GM18526 (cell line): Measurements from ENCODE around the gene CIB1.

Experiments used
- POLR2A ChIP-seq: IDR thresholded peaks from 3 replicates; pipeline ENCODE4 v1.6.1; 2011; ENCODE audit not compliant: insufficient read length; ENCODE audit errors: extremely low read depth

The CIB1 gene

DNA sequence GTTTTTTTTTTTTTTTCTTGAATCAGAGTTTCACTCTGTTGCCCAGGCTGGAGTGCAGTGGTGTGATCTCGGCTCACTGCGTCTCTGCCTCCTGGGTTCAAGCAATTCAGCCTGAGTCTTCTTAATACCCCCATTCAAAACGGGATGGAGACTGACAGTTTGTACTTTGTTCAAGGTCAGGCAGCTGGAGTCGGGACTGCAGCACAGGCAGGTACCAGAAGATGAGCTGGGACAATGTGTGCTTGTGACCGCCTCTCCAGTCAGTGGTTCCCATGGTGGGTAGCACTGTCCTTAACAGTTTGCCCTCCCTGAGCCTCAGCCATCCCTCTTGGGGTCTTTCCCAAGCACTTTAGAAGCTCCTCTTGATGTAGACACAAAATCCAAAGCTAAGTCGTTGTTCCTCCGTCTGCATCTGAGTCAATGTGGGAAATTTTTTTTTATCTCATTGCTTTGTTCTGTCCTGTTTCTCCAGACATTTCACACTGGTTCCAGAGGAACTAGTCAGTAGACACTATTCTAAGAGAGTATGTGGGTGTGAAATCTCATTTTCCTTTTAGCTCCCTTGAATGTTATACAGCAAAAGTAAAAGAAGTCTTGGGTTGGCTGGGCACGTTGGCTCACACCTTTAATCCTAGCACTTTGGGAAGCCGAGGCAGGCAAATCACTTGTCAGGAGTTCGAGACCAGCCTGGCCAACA is 10.3 kb upstream of the CIB1 start:
- TF ChIP-seq POLR2A = no peak

- no peak for TF ChIP-seq POLR2A
Measured at GRCh38 chr15:90241343-90242192, 7.8 kb upstream of the CIB1 start.

DNA sequence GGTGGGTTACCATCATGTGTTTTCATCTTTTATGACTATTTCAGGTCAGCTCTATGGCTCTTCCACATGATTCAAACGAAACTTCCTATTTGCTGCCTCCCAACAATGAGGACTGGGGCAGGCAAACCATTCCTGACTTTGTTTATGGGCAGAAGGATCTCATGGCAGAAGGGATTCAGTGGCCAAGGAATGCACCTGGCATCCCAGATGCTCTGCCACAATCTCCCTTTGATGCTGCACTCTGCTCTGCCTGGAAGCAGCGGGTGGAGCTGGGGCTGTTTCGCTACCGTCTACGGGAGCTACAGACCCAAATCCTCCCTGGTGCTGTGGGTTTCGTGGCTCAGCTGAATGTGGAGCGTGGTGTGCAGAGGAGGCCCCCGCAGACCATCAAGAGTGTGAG is 7.1 kb upstream of the CIB1 start:
- TF ChIP-seq POLR2A = no peak

DNA sequence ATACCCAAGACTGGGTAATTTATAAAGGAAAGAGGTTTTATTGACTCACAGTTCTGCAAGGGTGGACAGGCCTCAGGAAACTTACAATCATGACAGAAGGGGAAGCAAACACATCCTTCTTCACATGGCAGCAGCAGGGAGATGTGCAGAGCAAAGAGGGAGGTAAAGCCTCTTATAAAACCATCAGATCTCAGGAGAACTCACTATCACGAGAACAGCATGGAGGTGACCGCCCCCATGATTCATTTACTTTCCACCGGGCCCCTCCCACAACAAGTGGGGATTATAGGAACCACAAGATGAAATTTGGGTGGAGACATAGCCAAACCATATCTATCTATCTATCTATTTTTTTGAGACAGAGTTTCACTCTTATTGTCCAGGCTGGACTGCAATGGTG is 5.6 kb upstream of the CIB1 start:
- no peak for TF ChIP-seq POLR2A

DNA sequence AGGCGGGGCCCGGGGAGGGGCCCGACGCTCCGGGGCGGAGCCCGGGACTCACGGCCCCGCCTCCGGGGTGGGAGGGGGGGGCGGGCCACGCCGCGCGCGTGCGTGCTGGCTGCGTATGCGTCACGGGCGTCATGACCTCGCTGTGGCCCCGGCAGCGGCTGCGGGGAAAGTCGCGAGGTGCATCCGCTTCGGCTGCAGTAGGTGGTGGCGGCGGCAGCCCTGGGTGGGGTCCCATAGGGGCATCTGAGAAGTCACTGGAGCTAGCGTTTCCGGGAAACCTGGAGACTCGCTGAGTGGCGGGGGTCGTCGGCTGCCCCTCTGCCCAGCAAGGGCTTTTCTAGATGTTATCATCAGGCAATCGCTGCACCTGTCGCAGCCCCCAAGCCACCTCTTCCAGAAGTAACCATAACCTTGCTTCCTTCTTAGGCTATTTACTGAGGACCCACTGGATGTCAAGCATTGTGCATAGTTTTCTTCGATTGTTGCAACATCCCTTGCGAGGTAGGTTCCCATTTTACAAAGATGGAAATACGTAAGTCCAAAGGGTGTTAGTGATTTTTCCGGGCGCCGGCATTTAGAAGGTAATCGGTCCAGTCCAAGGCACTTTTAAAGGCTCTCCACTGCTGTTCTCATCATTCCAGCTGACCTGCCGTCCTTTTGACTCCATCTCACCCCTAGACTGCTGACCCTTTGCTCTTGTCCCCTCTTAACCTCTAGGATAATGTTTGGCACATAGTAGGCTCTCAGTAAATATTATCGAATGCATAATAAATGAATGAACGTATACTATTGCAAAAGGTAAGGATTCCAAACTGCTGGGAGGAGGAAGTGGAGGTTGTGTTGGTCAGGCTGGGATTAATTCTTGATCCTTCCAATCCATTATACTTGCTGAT is 601 bp upstream of the CIB1 start, which contains the start of gene GDPGP1:
Gene GDPGP1, plus strand, starts transcription at position 114 of the 893 bp plus-strand sequence. CDS start 6,700 bp downstream, outside the sequence.
- peak; percentile 89 for TF ChIP-seq POLR2A

GRCh38 chr15:90232941-90233386 is 777 bp downstream of the CIB1 start:
- TF ChIP-seq POLR2A = no peak

- no peak for TF ChIP-seq POLR2A
Measured at GRCh38 chr15:90232196-90232595, 1.5 kb downstream of the CIB1 start.

DNA sequence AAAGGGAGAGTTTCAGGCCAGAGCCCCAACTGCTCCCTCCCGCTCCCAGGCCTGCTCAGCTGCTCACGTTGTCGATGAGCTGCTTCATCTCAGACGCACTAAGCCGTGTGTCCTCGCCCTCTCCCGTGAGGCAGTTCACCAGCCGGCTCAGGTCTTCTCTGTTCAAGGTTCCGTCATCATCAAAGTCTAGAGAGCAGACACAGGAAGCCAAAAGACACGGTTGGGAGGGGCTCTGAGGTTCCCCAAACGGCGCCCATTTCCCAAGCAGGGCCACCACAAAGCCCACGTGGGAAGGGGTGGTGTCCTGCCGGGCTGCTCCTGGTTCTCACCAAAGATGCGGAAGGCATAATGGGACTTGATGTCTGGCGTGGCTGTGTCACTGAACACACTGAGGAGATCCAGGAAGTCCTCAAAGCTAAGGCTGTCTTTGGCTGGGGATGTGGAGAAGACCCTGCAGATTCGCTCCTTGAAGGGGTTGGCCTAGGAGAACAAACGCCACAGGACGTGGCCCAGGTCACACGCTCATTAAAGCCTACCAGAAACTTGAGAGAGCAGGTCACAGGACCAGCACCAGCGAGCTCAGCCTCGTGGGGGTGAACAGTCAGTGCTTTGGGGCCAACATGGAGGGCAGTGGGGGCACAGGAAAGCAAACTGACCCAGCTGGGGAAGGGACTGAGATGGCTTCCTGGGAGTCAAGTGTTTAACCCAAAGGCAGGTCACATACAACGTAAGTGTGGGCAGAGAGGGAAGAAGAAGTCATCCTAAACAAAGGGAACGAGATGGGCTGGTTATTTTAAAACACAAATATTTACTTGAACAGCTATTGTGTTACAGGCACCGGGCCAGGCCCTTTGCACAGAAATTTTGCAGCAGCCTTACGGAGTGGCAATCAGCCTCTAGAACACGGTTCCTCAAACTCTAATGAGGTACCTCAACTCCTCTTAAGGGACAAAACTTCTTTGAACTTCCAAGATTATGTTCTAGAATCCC is 2.4 kb downstream of the CIB1 start:
- no peak for TF ChIP-seq POLR2A

- TF ChIP-seq POLR2A = no peak
Measured at GRCh38 chr15:90230610-90231009, 3.1 kb downstream of the CIB1 start.

DNA sequence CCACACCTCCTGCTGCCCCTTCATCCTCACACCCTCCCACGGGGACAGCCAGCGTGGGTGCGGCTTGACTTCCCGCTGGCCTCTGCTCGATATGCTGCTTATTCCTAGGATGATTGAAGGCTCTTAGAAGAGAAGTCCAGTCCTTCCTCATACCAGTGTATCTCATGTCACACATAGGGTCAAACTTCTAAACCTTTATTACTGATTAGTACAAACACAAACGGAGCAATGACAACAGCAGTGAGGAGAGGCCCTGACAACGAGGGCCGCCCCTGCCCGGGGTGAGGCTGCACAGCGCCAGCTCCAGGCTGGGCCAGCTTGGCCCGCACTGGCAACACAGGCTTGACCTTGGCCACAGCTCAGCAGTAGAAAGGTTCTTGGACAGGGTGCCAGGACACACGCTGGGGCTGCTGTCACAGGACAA is 3.7 kb downstream of the CIB1 start:
- TF ChIP-seq POLR2A = no peak

DNA sequence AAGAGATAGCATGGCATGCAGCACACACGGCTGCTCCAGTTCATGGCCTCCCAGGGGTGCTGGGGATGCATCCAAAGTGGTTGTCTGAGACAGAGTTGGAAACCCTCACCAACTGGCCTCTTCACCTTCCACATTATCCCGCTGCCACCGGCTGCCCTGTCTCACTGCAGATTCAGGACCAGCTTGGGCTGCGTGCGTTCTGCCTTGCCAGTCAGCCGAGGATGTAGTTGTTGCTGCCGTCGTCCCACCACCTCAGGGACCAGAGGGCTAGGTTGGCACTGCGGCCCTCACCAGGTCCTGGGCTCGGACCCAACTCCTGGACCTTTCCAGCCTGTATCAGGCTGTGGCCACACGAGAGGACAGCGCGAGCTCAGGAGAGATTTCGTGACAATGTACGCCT is 4.8 kb downstream of the CIB1 start:
- TF ChIP-seq POLR2A = no peak

GRCh38 chr15:90227816-90228772 is 5.6 kb downstream of the CIB1 start:
- TF ChIP-seq POLR2A = no peak

- TF ChIP-seq POLR2A = no peak
Measured at GRCh38 chr15:90227336-90227735, 6.4 kb downstream of the CIB1 start.

DNA sequence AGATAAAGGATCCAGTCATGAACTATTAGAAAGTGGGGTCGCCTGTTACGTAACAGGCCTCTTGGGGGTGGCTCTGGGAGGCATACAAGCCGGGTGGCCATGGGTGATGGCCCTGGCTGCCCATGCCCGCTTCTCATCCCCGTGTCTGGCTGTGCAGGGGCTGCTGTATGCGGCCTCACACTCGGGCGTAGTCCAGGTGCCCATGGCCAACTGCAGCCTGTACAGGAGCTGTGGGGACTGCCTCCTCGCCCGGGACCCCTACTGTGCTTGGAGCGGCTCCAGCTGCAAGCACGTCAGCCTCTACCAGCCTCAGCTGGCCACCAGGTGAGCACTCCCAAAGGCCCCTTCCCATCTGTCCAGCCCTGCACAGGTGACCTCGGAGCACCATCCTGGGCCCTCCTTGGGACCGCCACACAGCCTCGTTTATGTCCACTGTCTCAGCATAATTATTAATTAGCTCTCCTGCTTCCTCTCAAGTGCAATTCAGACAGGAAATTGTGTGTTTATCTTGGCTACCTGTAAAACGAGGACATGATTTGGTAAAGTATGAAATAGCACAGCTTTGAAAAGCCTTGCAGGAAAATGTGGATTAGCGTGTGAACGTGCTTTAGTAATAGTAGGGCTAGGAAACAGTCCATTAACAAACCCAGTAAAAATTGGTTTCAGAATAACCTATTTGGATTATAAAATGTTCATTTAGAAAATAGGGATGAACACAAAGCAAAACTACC is 8.1 kb downstream of the CIB1 start:
- no peak for TF ChIP-seq POLR2A
